SK-N-SH (cell line): ENCODE measurements around the gene AGO3. TPM values are rescaled to one million over a fixed set of nuclear protein-coding genes. Genes with fewer than 3 reads are reported as not detected.

Experiments
- CTCF ChIA-PET: fragments of 300-600, 350-600 bp; formaldehyde crosslinking; extraction: SDS; loops from one replicate; lab custom pipeline; 2021; lab: Yijun Ruan, JAX
- POLR2A ChIA-PET: fragments of 350-600 bp; sonication (Branson Sonifier 250); formaldehyde crosslinking; extraction: SDS; loops from one replicate; lab custom pipeline; 2020; ENCODE audit warnings: antibody characterized with exemption, inconsistent platforms; lab: Yijun Ruan, JAX
- DNase-seq: peaks from one replicate; pipeline ENCODE4 v3.0.0; 2012
- H2AFZ ChIP-seq: fragments of 200-600 bp; sonication (generic); 2 replicates; pipeline ENCODE4 v1.8.1; 2016; ENCODE audit warnings: antibody characterized with exemption, mild to moderate bottlenecking, low read depth
- H3F3A ChIP-seq: fragments of 200-600 bp; sonication (generic); replicated peaks from 2 replicates; pipeline ENCODE3; 2016; ENCODE audit warnings: antibody characterized with exemption, mild to moderate bottlenecking; ENCODE audit not compliant: insufficient read depth
- H3K27ac ChIP-seq, 2 experiments: fragments of 200-500 bp in 1 of 2; fragments of 200-600 bp in 1 of 2; sonication (Bioruptor generic) in 1 of 2; sonication (generic), shearing (Covaris generic) in 1 of 2; 2 replicates each; pipeline versions ENCODE4 v1.5.1 to v1.6.1; 2014 to 2016; ENCODE audit warnings: low read depth in 2 of 2, inconsistent platforms in 1 of 2, low read length in 1 of 2, mild to moderate bottlenecking in 1 of 2, mixed read lengths in 1 of 2
- H3K27me3 ChIP-seq: fragments of 200-600 bp; sonication (generic), shearing (Covaris generic); 2 replicates; pipeline ENCODE4 v1.6.1; 2016; ENCODE audit warnings: mixed run types; ENCODE audit not compliant: insufficient read depth
- H3K36me3 ChIP-seq, 2 experiments: fragments of 200-500 bp in 1 of 2; fragments of 200-600 bp in 1 of 2; sonication (Bioruptor generic) in 1 of 2; sonication (generic) in 1 of 2; replicated peaks in 1 of 2; 2 replicates each; pipeline versions ENCODE3 to v1.5.1; 2014 to 2016; ENCODE audit warnings: low read length in 1 of 2, mild to moderate bottlenecking in 1 of 2; ENCODE audit not compliant: insufficient read depth in 2 of 2, control insufficient read depth in 1 of 2
- H3K4me1 ChIP-seq, 2 experiments: fragments of 200-500 bp in 1 of 2; fragments of 200-600 bp in 1 of 2; sonication (Bioruptor generic) in 1 of 2; sonication (generic), shearing (Covaris generic) in 1 of 2; 2 replicates each; pipeline versions ENCODE4 v1.5.1 to v1.6.1; 2014 to 2016; ENCODE audit warnings: low read depth in 1 of 2, low read length in 1 of 2, mixed run types in 1 of 2; ENCODE audit not compliant: insufficient read depth in 2 of 2, control insufficient read depth in 1 of 2
- H3K4me2 ChIP-seq: fragments of 200-600 bp; sonication (generic), shearing (Covaris generic); 2 replicates; pipeline ENCODE4 v1.6.1; 2017; ENCODE audit warnings: mixed run types
- H3K4me3 ChIP-seq, 2 experiments: fragments of 200-500 bp in 1 of 2; fragments of 200-600 bp in 1 of 2; sonication (Bioruptor generic) in 1 of 2; sonication (generic), shearing (Covaris generic) in 1 of 2; 2 replicates each; pipeline versions ENCODE4 v1.5.1 to v1.8.1; 2014 to 2016; ENCODE audit warnings: low read depth in 2 of 2, inconsistent platforms in 1 of 2, low read length in 1 of 2, mild to moderate bottlenecking in 1 of 2, mixed read lengths in 1 of 2, moderate library complexity in 1 of 2
- H3K79me2 ChIP-seq: fragments of 200-600 bp; sonication (generic); 2 replicates; pipeline ENCODE4 v1.8.1; 2017; ENCODE audit warnings: mild to moderate bottlenecking; ENCODE audit not compliant: insufficient read depth
- H3K9ac ChIP-seq: fragments of 200-600 bp; sonication (generic); 2 replicates; pipeline ENCODE4 v1.6.1; 2017; ENCODE audit warnings: mixed run types
- H3K9me2 ChIP-seq: fragments of 200-600 bp; sonication (generic); 2 replicates; pipeline ENCODE4 v1.6.1; 2017; ENCODE audit warnings: mixed run types
- H3K9me3 ChIP-seq: fragments of 200-600 bp; sonication (generic); 2 replicates; pipeline ENCODE4 v1.6.1; 2017; ENCODE audit warnings: mixed run types, mild to moderate bottlenecking, moderate library complexity
- H4K20me1 ChIP-seq: fragments of 200-600 bp; sonication (generic); 2 replicates; pipeline ENCODE4 v1.6.1; 2017; ENCODE audit warnings: mild to moderate bottlenecking, mixed run types; ENCODE audit not compliant: insufficient read depth
- CHD2 ChIP-seq: fragments of 150-350 bp; IDR thresholded peaks from 2 replicates; pipeline ENCODE4 v1.6.1; 2018; ENCODE audit warnings: low read length; ENCODE audit not compliant: partially characterized antibody
- ELF1 ChIP-seq: IDR thresholded peaks from 2 replicates; pipeline ENCODE4 v1.4.0; 2012
- EP300 ChIP-seq, 2 experiments: IDR thresholded peaks; 2 replicates each; pipeline versions ENCODE4 v1.4.0 to v1.6.1; 2012; ENCODE audit warnings: borderline replicate concordance in 1 of 2, low read depth in 1 of 2, low read length in 1 of 2
- FOXJ3 ChIP-seq: sonication (generic); formaldehyde crosslinking; IDR thresholded peaks from 2 replicates; pipeline ENCODE4 v1.5.1; 2020; ENCODE audit warnings: mild to moderate bottlenecking, missing genetic modification reagents
- GABPA ChIP-seq: IDR thresholded peaks from 2 replicates; pipeline ENCODE4 v1.4.0; 2012; ENCODE audit warnings: low read depth, mild to moderate bottlenecking
- MEF2A ChIP-seq: IDR thresholded peaks from 2 replicates; pipeline ENCODE4 v1.4.0; 2012; ENCODE audit warnings: low read depth, borderline replicate concordance
- MXI1 ChIP-seq: IDR thresholded peaks from 2 replicates; pipeline ENCODE4 v1.6.1; 2012; ENCODE audit warnings: mild to moderate bottlenecking, low read depth, low read length, improper control_type of control experiment
- NRF1 ChIP-seq: IDR thresholded peaks from 2 replicates; pipeline ENCODE4 v1.6.1; 2012; ENCODE audit warnings: low read depth, mild to moderate bottlenecking, low read length
- POLR2AphosphoS5 ChIP-seq: IDR thresholded peaks from 2 replicates; pipeline ENCODE4 v1.6.1; 2012; ENCODE audit warnings: low read depth, low read length
- RCOR1 ChIP-seq: fragments of 150-350 bp; IDR thresholded peaks from 2 replicates; pipeline ENCODE4 v1.6.1; 2017; ENCODE audit warnings: antibody characterized with exemption, low read length
- SIN3A ChIP-seq: IDR thresholded peaks from 2 replicates; pipeline ENCODE4 v1.6.1; 2012; ENCODE audit warnings: low read depth, mild to moderate bottlenecking, low read length, moderate library complexity, borderline replicate concordance
- TAF1 ChIP-seq: IDR thresholded peaks from 2 replicates; pipeline ENCODE4 v1.6.1; 2012; ENCODE audit warnings: low read depth, mild to moderate bottlenecking, low read length, moderate library complexity, borderline replicate concordance
- TCF12 ChIP-seq: IDR thresholded peaks from 2 replicates; pipeline ENCODE4 v1.4.0; 2012
- TEAD4 ChIP-seq: IDR thresholded peaks from 2 replicates; pipeline ENCODE4 v1.4.0; 2012; ENCODE audit warnings: mild to moderate bottlenecking, borderline replicate concordance; ENCODE audit not compliant: insufficient read depth
- YY1 ChIP-seq: IDR thresholded peaks from 2 replicates; pipeline ENCODE4 v1.4.0; 2012; ENCODE audit warnings: low read depth, mild to moderate bottlenecking
- WGBS: methylation state at CpG from one replicate; pipeline ENCODE4 v1.1.6; 2017; ENCODE audit warnings: low lambda C conversion rate; 5-methylcytosine and 5-hydroxymethylcytosine counted together
- polyA plus RNA-seq, 3 experiments: library from polyadenylated mRNA; depleted of rRNA; stranded (reverse); fragments of >200 nt; gene quantifications; 2 replicates each; pipeline ENCODE4 v1.2.3, GENCODE V29; 2012
- TF ChIP-seq, protein P1 (sequence below): fragments of 200-600 bp; sonication (generic); IDR thresholded peaks from 2 replicates; pipeline ENCODE4 v1.6.1; 2017; ENCODE audit warnings: antibody characterized with exemption, mild to moderate bottlenecking, moderate library complexity
- TF ChIP-seq, protein P2 (sequence below): IDR thresholded peaks from 2 replicates; pipeline ENCODE4; 2012
- TF ChIP-seq, protein P3 (sequence below): fragments of 150-350 bp; IDR thresholded peaks from 2 replicates; pipeline ENCODE4 v1.6.1; 2016; ENCODE audit warnings: mild to moderate bottlenecking, low read depth, low read length
- TF ChIP-seq, protein P4 (sequence below): IDR thresholded peaks from 2 replicates; pipeline ENCODE4 v1.4.0; 2012; ENCODE audit warnings: low read depth, borderline replicate concordance
- TF ChIP-seq, protein P5 (sequence below): IDR thresholded peaks from 2 replicates; pipeline ENCODE4 v1.4.0; 2012; ENCODE audit warnings: low read depth, borderline replicate concordance

AGO3 gene
- polyA plus RNA-seq, 1 of the 3 experiments (the other 2 are of a cell fraction): 6.7 TPM

DNA sequence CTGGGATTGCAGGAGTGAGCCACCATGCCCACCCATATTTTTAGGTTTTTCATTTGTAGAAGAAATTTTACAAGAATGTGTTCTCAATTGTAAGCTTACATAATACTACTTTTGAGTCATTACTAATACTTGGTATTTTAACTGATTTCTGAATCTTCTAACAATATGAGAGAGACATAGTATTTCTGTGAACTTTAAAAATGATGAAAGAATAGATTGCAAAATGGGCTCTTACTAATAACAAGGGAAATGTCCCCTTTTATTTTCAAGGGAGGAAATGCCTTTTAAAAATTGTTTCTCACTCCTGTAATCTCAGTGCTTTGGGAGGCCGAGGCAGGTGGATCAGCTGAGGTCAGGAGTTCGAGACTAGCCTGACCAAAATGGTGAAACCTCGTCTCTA, 5.9 kb downstream of the AGO3 start (continued):
- TF ChIP-seq, protein P1, sequence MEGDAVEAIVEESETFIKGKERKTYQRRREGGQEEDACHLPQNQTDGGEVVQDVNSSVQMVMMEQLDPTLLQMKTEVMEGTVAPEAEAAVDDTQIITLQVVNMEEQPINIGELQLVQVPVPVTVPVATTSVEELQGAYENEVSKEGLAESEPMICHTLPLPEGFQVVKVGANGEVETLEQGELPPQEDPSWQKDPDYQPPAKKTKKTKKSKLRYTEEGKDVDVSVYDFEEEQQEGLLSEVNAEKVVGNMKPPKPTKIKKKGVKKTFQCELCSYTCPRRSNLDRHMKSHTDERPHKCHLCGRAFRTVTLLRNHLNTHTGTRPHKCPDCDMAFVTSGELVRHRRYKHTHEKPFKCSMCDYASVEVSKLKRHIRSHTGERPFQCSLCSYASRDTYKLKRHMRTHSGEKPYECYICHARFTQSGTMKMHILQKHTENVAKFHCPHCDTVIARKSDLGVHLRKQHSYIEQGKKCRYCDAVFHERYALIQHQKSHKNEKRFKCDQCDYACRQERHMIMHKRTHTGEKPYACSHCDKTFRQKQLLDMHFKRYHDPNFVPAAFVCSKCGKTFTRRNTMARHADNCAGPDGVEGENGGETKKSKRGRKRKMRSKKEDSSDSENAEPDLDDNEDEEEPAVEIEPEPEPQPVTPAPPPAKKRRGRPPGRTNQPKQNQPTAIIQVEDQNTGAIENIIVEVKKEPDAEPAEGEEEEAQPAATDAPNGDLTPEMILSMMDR: no peak
- no peak for TF ChIP-seq RCOR1
- TF ChIP-seq TEAD4: no peak
- TF ChIP-seq GABPA: no peak

DNA sequence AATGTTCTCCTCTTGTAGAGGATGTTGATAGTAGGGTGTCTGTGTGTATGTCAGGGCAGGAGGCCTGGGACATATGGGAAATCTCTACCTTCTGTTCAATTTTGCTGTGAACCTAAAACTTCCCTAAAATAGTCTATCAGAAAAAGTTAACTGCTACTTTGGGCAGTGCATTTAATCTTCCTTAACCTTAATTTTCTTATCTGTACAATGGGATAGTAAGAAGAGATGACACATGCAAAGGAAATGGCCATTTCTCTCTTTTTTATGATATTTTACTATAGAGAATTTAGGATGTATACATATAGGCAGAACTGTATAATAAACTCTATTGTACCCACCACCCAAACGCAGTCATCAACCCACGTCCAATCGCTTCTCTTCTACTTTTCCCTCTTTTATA, 8.6 kb downstream of the AGO3 start:
- POLR2A ChIA-PET: no interaction called here
- no peak overlapping the region for H3K9ac ChIP-seq

More for the DNA sequence above, 8.6 kb downstream of the AGO3 start:
- WGBS: 94% methylated on average over 3 of the region's 3 CpGs
- DNase-seq: no peak
- TF ChIP-seq, protein P2, sequence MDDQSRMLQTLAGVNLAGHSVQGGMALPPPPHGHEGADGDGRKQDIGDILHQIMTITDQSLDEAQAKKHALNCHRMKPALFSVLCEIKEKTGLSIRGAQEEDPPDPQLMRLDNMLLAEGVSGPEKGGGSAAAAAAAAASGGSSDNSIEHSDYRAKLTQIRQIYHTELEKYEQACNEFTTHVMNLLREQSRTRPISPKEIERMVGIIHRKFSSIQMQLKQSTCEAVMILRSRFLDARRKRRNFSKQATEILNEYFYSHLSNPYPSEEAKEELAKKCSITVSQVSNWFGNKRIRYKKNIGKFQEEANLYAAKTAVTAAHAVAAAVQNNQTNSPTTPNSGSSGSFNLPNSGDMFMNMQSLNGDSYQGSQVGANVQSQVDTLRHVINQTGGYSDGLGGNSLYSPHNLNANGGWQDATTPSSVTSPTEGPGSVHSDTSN: no peak
- no peak for TF ChIP-seq CHD2
- TF ChIP-seq RCOR1: no peak
- no peak for TF ChIP-seq TAF1
- no peak for TF ChIP-seq POLR2AphosphoS5
- no peak for TF ChIP-seq YY1
- TF ChIP-seq MXI1: no peak
- TF ChIP-seq SIN3A: no peak
- TF ChIP-seq FOXJ3 (CRISPR knock-in tag): no peak
- TF ChIP-seq, protein P3, sequence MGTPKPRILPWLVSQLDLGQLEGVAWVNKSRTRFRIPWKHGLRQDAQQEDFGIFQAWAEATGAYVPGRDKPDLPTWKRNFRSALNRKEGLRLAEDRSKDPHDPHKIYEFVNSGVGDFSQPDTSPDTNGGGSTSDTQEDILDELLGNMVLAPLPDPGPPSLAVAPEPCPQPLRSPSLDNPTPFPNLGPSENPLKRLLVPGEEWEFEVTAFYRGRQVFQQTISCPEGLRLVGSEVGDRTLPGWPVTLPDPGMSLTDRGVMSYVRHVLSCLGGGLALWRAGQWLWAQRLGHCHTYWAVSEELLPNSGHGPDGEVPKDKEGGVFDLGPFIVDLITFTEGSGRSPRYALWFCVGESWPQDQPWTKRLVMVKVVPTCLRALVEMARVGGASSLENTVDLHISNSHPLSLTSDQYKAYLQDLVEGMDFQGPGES: no peak
- no peak for TF ChIP-seq NRF1
- no peak for TF ChIP-seq TCF12
- no peak for TF ChIP-seq ELF1
- TF ChIP-seq, protein P4, sequence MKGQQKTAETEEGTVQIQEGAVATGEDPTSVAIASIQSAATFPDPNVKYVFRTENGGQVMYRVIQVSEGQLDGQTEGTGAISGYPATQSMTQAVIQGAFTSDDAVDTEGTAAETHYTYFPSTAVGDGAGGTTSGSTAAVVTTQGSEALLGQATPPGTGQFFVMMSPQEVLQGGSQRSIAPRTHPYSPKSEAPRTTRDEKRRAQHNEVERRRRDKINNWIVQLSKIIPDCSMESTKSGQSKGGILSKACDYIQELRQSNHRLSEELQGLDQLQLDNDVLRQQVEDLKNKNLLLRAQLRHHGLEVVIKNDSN: no peak
- TF ChIP-seq MEF2A: no peak
- TF ChIP-seq, protein P5, sequence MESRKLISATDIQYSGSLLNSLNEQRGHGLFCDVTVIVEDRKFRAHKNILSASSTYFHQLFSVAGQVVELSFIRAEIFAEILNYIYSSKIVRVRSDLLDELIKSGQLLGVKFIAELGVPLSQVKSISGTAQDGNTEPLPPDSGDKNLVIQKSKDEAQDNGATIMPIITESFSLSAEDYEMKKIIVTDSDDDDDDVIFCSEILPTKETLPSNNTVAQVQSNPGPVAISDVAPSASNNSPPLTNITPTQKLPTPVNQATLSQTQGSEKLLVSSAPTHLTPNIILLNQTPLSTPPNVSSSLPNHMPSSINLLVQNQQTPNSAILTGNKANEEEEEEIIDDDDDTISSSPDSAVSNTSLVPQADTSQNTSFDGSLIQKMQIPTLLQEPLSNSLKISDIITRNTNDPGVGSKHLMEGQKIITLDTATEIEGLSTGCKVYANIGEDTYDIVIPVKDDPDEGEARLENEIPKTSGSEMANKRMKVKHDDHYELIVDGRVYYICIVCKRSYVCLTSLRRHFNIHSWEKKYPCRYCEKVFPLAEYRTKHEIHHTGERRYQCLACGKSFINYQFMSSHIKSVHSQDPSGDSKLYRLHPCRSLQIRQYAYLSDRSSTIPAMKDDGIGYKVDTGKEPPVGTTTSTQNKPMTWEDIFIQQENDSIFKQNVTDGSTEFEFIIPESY: no peak
- no peak for TF ChIP-seq EP300 (IDR thresholded peaks at IDR 0.05; ENCODE audit: borderline replicate concordance in 1 of 2, low read depth in 1 of 2, low read length in 1 of 2)
- Histone ChIP-seq H3F3A (peaks cover 9% of the 10 kb centered on the region), H3K9me2 (no peaks in the 10 kb centered on the region), H3K27me3 (no peaks in the 10 kb centered on the region), H3K9me3 (no peaks in the 10 kb centered on the region), H3K79me2 (peaks cover 100% of the 10 kb centered on the region), H3K4me1 (peaks cover 9 to 11% of the 10 kb centered on the region in 2 experiments; a peak in 3 of 4 replicates), H3K4me2 (no peak overlapping the region), H3K36me3 (no peaks in the 10 kb centered on the region), H2AFZ (no peak overlapping the region), H4K20me1 (peaks cover 36% of the 10 kb centered on the region), H3K4me3 (no peak overlapping the region), H3K27ac (no peak overlapping the region)
- CTCF ChIA-PET: no interaction called here
